NCI-H774 (cell line): ENCODE results near the gene RPS6KA5.
"Not testable (repeated sequence)": the region's sequence is repeated elsewhere in the genome, so short reads cannot be mapped to it uniquely, and the experiment has no call there.

Source experiments
- DNase-seq: peaks from one replicate; lab custom pipeline; 2025; lab: John Stamatoyannopoulos, UW

Gene RPS6KA5

DNA sequence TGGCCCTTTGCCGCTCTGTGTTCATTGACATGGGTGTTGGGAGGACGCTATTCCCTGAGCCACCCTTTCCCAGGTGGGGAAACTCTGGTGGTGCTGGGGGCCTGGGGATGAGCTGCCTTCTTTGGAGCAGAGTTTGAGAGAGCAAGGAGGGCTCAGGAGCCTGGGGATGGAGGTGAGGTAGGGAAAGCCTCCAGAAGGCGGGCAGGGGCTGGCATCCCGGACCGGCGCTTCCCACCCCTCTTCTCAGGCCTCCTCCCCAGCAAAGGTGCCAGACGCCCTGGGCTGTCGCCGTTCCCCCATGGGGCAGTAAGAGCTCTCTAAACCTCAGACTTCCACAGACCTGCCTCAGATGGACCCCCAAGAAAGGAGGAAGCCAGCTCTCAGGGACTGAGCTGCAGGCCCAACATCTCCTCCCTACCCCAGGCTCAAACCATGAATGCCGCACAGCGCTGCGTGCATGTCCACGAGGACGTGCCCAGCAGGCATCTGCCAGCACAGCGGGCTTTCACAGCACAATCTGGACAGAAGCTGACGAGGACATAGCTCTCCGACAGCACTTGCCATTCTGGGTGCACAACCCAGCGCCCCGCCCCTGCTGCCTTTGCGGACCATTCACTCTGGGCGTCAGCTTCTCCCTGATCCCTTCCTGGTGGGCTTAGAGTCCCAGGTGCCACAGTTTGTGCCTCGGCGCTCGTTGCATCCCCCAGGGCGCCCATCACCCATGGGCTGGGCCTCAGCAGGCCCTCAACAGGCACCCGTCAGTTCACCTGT is 229.3 kb downstream of the RPS6KA5 start:
- DNase-seq = no peak

DNA sequence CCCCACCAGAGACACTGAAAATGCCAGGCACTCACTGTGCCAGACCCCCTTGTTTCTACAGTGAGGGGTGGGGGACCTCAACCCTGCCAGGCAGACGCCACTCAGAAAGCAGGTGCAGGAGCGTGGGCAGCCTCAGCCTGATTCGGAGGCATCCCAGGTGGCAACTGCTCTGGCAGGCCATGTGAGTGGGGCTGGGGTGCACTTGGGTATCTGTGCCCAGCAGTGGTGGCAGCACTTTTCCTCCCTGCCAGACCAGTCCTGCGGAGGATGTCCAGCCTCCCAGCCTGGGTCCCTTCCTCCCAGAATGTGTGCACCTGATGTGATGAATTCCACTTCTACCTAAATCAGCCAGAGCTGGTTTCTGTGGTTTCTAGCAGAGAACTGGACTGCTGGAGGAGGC is 230.8 kb downstream of the RPS6KA5 start:
- no peak for DNase-seq

DNA sequence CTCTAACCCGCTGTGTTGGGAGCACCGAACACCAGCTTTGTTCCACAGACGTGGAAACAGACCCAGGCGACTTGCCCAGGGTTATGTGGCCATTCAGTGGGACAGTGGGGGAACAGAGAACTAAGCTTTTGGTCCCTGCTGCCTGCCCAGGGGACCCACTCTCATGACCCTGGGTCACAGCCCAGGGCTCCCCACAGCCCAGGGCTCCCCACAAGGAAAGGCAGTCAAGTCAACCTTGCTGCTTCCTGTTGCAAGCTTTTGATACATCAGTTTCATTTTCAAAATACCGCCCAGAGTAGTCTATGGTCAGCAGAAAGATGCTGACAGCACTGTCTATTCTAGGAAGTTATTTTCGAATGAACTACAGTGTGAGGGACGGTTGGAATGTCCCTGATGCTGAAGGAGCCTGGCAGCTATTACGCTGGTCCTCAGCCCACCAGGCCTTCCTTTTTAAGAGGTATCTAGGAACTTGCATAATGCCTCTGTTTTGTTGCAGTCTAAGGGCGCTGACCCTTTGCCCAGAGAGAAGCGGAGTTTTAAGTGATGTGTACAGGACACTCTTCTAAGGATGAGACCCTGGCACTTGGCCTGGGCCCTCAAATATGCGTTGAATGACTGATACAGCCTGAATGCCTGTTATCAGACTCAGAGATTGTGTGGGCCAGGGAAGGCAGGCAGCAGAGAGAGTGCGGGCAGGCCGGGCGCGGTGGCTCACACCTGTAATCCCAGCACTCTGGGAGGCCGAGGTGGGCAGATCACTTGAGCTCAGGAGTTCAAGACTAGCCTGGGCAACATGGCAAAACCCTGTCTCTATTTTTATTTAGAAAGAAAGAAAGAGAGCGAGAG is 231.6 kb downstream of the RPS6KA5 start:
- DNase-seq = no peak

DNA sequence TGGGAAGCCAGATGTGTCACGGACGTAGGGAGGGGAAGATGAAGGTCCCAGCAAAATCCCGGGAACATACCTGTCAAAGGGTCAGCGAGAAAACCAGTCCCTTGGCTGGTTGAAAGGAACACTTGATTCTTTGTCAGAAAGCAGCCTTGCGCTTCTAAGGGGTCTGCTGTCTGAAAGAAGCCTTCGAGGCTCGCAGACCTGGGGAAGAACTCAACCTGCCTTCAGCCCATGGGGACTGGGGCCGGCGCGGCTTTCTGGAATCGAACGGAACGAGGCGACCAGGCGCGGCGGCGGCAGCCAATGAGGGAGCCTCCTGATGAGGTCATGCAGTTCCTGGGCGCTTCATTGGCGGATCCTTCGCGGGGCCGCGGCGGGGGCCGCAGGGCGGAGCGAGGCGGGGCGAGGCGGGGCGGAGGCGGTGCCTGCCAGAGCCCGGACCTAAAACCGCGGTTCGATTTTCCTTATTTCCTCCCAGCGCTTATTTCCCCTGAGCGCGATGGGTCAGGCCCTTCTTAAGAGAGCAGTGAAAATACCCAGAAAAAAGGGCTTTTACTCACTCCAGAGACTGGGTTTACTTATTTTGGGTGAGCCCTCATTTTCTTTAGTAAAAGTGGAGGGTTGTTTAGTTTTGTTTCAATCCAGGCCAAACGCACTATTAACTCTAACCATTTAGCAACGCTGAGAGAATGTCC is 232.4 kb downstream of the RPS6KA5 start:
- DNase-seq = peak; percentile 86

DNA sequence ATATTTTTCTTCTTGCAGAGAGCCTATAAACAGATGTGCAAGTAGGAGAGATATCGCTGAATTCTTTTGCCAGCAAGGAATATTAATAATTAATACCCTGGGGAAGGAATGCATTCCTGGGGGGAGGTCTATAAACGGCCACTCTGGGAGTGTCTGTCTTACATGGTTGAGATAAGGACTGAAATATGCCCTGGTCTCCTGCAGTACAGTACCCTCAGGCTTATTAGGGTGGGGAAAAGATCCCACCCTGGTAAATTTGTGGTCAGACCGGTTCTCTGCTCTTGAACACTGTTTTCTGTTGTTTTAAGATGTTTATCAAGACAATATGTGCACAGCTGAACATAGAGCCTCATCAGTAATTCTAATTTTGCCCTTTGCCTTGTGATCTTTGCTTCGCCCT is 236.9 kb downstream of the RPS6KA5 start:
- DNase-seq = not testable (repeated sequence)

DNA sequence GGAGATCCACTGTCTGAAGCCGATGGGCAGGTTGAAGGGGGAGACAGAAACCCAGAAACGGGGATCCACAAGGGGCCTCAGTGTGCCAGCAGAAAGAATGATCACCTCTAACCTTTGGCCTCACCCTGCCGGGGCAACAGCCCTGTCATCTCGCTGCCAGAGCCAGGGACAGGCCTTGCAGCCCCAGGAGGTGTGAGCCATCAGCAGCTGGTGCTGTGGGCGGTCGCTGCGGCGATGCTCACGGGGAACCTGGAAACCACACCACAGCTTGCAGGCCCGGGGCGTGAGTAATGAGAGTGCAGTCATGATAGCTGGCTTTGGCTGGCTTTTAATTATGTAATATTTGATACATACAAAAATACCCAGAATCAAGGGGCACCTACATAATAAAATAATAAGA is 239.5 kb downstream of the RPS6KA5 start:
- no peak for DNase-seq

DNA sequence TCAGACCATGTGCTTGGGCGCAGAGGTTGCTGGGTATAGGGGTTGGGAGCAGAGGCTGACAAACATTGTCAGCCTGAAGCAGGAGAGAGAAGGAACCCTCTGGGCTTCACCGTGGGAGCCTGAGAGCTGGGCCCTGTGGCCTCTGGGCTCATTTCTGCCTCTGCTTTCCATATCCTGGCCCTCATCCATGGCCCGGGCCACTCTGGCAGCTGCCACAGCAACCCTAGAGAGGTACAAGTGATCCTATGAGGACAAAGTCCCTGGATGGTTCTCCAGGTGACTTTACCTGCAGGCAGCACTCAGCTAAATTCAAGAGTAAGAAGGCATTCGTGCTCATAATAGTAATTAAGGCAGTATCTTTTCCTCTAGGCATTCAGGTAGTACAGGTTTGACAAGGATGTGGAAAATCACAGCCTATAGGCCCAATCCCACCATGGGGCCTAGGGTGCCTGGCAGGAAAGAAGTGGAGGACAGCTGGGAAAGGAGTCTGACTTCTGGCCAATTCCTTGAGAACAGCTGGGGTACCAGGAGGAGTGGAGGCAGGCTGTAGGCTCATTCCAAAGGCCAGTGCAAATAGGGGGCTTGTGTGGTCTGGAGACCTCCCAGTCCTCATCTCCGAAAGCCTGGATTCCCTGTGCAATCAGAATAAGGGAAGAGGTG is 240.6 kb downstream of the RPS6KA5 start:
- DNase-seq = no peak

DNA sequence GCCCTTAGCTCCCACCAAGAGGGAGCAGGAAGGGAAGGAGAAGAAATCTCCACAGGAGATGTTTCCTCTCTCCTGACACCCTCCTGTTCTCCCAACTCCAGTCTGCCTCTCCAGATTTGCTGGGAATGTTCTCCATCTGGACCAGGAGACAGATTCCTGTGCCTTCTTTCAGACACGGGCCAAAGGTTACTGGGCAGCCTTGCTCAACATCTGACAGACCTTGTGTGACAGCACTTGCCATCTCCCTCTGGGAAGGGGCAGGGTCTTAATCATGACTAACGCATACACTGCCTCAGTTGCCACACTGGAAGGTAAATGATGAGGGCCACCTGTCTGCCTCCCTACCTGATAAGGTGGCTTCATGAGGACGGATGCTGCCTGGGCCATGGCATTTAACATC is 241.7 kb downstream of the RPS6KA5 start:
- DNase-seq = no peak

DNA sequence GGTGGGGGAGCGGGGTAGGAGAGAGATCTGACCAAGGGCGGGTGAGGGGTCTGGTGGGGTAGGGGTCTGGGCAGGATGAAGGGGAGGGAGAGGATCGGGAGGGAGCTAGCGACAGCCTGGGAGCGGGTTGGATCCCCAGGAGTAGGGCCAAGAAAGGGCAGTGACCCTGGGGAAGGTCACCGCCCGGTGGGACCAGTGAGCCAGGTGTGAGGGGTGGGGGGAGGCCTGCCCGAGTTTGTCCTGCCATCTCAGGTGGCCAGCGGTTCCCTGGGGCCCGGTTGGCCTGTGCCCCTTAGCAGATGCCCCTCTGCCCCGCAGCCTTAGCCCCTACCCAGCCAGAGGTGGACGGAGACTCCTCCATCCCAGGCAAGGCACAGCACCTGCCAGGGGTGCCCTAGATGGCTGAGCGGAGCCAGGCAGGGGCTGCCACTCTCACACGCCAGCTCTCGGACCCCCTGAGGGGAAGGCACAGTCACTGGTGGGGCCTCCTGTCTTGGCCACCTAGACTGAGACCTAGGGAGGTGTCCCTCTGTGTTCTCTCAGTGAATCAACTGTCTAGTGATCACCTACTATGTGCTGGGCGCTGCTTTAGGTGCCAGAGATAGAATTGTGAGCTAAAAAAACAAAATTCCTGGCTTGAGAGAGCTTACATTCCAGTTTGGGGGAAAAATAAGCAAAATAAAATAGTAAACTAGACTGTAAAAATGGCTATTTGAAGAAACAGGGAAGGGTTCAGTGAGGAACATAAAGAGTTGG is 243.6 kb downstream of the RPS6KA5 start:
- DNase-seq = no peak

DNA sequence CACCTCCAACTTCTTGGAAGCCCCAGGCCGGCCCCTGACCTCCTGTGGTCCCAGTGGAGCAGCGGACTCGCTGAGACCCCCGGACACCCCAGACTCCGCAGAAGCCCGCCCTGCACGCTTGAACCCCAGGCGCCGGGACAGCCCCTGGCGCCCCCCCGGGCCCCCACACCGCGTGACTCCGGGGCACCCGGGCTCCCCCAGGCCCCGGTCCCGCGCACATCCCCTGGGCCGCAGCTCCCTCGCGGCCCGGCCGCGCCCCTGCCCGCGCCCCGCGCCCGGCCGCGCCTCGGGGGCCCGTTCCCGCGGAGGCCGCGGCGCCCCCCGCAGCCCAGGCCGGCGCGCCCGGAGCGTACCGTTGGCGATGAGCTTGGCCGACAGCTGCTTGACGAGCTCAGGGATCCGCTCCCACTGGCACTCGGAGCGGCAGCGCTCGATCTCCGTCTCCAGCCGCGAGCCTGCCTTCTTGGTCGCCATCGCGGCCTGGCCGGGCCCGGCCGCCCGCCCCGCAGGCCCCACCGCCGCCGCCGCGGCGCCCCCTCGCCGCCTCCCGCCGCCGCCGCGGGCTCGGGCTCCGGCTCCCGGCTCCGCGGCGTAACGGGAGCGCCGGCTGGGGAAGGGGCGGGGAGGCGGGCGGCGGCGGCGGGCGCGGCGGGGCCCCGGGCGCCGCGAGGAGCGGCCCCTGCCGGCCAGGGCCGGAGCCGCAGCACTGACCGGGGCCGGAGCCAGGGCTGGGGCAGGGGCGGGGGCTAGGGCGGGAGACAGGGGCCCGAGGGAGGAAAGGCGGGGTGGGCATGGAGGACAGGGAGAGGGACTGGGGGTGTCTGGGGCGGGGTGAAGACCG is 244.4 kb downstream of the RPS6KA5 start, which contains the start of gene TTC7B:
Gene TTC7B (minus strand): TSS at position 609 of the 841 bp plus-strand sequence. CDS start 135 bp downstream, at position 474.
- DNase-seq = peak; percentile 26

DNA sequence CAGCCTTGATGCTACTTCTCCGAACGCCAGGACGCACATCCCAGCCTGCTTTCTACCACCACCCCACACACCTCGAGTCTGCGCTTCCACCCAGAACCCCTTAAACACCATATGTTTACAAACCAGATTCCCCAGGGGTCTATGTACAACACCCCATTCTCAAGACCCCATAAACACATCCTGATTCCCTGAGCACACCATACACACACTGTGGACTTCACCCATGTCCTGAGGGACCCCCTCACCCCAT is 244.9 kb downstream of the RPS6KA5 start:
- DNase-seq = no peak

DNA sequence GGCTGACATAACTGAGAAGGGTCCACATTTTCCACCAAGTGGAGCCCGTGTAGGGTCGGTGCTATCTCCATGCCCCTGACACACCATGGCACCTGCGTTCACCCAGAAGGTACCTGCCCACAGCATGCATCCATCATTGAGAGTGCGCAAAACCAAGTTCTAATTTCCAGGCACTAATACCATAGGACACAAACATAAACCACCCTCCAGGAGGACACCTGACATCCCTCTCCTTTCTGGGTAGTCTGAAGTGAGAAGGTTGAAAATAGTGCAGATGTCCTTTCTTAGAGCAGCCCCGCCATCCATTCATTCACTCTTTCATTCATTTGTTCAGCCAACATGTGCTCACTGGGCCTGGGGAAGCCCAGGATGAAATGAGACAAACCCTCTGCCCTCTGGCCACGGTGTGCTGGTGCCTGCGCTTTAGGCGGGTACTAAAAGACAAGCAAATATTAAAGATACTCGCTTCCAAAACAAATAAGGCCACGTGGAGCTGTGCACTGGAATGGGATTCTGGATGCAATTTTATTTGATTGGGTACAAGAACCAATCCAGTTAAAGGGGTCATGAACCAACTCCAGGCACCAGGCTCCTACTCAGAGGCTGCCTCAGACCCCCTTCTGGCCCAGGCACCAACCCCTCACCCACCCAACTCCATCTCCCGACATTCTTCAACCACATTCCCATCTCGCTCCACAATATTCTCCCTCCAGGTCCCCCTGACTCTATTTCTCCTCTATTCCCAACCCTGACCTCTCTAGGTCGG is 245.5 kb downstream of the RPS6KA5 start:
- DNase-seq = no peak

DNA sequence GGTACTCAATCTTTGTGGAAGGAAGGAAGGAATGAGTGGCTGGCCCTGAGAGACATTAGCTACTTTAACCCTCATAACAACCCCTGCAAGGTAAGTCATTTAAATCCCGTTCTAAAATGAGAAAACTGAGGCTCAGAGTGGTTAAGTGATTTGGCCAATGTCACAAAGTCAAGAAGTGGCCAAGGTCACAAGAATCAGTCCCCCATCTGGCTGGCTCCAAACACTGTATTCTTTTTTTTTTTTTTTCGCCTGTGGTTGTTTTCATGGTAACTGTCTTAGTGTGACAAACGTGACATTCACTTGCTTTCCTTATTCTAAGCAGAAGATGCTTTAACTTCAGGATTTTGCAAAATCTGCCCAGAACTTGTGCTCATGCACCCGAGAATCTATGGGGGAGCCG is 247.0 kb downstream of the RPS6KA5 start:
- no peak for DNase-seq

DNA sequence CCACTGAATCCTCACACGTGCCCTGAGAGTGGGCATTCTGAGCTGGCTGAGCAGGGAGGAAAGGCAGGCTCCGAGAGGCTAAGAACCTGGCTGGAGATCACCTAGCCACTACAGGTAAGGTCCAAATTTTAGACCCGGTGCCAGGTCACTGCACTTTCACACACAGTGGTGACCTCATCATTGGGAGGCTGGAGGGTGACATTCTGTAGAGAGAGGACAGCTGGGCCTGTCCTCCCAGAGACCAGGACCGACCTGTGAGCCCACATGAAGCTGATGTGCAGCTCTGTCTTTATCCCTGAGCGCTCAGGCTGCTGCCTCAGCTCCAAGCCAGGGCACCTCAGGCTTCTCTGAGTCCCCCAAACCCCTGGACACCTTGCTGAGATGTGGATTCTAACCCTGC is 248.3 kb downstream of the RPS6KA5 start:
- DNase-seq = no peak

DNA sequence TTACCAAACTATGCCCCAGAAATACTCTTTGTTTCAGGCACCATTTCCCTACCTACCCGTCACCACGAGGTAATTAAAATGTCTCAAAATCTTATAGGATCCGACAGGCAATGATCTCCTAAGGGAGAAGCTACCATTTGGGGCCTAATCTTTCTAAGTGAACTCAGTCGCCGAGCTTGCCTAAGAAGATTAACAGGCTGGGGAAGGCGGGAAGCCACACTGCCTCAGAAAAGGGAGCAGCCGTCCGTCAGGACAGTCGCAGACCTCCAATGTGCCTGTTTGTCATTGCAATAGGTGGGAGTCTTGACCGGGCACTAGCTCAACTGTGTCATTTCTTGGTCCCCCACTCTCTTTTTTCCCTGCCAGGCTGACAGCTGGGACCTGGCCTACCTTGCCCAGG is 248.8 kb downstream of the RPS6KA5 start:
- no peak for DNase-seq

DNA sequence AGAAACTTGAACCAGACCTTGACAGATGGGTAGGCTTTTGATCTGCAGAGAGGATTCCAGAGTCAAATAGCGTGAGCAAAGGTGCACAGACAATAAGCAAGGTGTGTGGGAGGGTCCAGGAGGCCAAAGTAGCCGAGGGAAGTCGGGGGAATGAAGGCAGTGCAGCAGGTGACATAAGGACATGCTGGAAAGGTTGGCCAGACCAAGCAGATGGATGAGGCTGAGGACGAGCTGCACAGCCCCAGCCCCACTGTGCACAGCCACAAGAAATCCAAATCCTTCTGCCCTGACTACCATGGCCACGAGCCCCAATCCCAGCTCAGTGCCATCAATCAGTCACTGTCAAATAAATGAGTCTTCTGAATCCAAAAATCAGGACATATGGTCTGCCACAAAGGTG is 249.6 kb downstream of the RPS6KA5 start:
- no peak for DNase-seq

DNA sequence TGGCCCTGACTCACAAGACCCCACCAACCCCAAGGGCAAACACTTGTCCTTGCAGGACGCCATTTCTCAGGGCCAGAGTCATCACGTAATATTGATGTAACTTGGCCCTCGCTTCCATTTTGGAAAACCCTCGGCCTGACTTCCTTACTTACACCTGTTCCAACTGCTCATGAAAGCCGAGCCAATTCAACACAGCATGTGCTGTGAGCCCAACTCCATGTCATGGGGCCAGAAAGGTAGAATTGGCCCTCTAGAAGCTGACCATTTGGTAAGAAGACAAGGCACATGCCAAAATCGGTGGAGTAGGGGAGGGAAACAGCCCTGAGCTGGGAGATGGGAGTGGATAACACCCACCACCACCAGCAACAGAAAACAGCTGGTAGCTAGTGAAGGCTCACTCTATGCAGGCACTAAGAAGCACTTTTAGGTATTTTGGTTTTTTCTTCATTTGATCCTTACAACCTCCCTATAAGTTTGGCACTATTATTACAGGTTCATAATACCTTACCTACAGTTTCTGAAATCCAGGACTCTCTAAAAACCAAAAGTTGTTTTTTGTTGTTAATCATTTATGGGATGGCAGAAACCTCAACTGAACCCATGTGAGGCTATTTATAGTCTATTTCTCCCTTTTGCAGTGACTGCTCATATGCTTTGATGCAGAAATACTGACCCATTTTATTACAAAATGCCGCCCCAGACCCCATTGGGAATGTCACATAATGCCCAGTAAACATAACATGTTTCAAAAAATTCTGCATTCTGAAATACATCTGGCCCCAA is 250.7 kb downstream of the RPS6KA5 start:
- DNase-seq = no peak

DNA sequence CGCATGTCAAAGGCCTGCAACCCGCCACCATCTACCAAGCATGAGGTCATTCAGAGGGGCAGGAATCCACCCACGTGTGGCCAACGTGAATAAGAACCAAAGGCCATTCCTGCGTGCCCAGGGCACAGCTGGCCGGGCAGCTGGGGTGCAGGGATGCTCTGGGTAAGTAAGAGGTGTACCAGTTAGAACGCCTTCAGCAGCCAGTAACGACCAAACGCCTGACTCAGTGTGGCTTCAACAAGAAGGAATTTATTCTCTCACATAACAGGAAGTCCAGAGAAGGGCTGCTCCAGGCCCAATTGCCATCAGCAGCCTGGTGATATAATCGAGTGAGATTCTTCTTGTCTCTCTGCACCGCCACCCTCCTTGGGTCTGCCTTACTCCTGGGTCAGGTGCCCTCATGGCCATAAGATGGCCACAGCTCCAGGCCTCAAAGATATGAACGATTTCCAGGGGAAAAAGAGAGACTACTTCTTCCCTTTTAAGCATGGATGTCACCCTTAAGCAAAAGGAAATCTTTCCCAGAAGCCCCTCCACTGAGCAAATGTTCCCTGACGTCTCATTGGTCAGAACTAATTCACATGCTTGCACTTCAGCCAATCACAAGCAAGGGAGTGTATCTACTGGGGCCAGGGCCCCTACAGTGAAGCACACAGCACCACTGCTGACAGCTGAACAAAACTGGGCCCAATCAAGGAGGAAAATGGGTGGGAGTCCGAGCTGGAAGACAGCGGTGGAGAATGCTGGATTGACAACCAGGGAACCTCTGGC is 251.5 kb downstream of the RPS6KA5 start:
- no peak for DNase-seq
